Erythroblast (primary cell): ENCODE measurements around the gene ALS2.

ENCODE experiments used
- GATA1 ChIP-seq: IDR thresholded peaks from 2 replicates; pipeline ENCODE4 v1.6.1; 2011; ENCODE audit warnings: low read depth, mild to moderate bottlenecking, control low read depth, low read length, moderate library complexity
- POLR2A ChIP-seq: IDR thresholded peaks from 2 replicates; pipeline ENCODE4 v1.6.1; 2011; ENCODE audit warnings: mild to moderate bottlenecking, low read length

DNA sequence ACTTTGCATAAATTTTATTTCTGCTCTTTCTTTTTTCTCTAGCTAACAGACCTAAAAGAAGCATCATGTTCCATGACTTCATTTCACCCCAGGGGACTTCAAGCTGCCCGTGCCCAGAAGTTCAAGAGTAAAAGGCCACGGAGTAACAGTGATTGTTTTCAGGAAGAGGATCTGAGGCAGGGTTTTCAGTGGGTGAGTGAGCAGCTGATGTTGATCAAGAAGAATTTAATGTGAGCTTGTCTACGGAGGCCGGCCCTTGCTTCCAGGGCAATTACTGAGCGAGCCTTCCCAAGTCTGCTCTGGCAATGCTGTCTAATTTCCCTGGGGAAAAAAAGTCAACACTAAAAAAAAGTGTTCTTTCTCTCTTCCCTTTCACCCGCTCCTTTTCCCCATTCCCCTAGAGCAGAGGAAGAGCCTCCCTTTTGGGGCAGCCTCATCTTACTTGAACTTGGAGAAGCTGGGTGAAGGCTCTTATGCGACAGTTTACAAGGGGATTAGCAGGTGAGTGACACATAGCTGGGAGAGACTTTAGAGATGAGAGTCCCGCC is 26.8 kb upstream of the ALS2 start:
- TF ChIP-seq POLR2A (no peak), GATA1 (no peak)
